ENCODE data around the gene DNAH7. TPM values are rescaled to one million over a fixed set of nuclear protein-coding genes. Genes with fewer than 3 reads are reported as not detected.

DNAH7 gene
- total RNA-seq, 1 experiment from 2014 or later: 0.14 TPM

- in situ Hi-C loops (cut with HindIII; ENCODE audit: low pct_unique_long_range_greater_than_20kb, low sequenced_read_pairs): no loop called here
- DNase-seq (ENCODE audit: low read depth): no peak
Measured at GRCh38 chr2:196086517-196087368, 18.1 kb upstream of the DNAH7 start.

GRCh38 chr2:196083601-196084000, 15.0 kb upstream of the DNAH7 start:
- in situ Hi-C loops (cut with HindIII; ENCODE audit: low pct_unique_long_range_greater_than_20kb, low sequenced_read_pairs): no loop called here
- no peak for DNase-seq (ENCODE audit: low read depth)

- no peak for DNase-seq (ENCODE audit: low read depth)
- in situ Hi-C loops (cut with HindIII; ENCODE audit: low pct_unique_long_range_greater_than_20kb, low sequenced_read_pairs): no loop called here
Measured at GRCh38 chr2:196080526-196080925, 11.9 kb upstream of the DNAH7 start.

DNA sequence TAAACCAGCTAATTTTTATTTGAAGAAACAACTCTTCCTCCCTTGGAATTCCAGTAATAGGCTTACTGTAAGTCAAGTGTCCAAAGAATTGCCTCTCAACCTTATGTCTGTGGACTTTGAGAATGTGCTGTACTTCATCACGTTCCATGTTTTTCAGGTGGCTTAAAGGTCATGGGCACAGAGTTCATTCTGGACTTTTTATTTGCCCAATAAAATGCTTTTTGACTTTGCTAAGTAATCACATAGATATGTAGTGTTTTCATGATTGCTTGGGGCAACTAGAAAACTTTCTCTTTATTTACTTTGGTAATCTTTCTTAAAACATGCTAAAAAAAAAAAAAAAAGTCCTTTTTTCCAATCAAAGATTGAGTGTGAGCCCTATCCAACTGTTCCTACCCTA, 10.4 kb upstream of the DNAH7 start:
- no peak for DNase-seq (ENCODE audit: low read depth)

DNA sequence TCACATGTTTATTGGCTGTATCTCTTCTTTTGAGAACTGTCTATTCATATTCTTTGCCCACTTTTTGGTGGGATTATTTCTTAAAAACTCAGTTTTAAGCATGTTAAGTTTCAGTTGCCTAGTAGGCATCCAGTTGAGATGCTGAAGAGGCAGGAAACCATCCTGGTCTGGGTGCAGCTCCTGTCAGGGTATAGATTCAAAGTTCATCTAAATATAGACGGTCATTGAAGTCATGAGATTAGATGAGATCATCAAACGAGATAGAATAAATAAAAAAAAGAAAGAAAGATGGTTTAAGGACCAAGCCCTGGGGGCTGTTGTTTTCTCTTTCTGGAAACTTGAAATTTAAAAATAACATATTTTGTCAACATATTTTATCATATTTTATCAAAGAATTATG, 9.2 kb upstream of the DNAH7 start:
- DNase-seq (ENCODE audit: low read depth): no peak
- in situ Hi-C loops (cut with HindIII; ENCODE audit: low pct_unique_long_range_greater_than_20kb, low sequenced_read_pairs): loop anchor here (10.0 kb wide), 1 partner anchor 217 kb away; no protein-coding TSS in a partner anchor

More for the DNA sequence above, 10.4 kb upstream of the DNAH7 start:
- in situ Hi-C loops (cut with HindIII; ENCODE audit: low pct_unique_long_range_greater_than_20kb, low sequenced_read_pairs): loop anchor here (10.0 kb wide), 1 partner anchor 216 kb away; no protein-coding TSS in a partner anchor

DNA sequence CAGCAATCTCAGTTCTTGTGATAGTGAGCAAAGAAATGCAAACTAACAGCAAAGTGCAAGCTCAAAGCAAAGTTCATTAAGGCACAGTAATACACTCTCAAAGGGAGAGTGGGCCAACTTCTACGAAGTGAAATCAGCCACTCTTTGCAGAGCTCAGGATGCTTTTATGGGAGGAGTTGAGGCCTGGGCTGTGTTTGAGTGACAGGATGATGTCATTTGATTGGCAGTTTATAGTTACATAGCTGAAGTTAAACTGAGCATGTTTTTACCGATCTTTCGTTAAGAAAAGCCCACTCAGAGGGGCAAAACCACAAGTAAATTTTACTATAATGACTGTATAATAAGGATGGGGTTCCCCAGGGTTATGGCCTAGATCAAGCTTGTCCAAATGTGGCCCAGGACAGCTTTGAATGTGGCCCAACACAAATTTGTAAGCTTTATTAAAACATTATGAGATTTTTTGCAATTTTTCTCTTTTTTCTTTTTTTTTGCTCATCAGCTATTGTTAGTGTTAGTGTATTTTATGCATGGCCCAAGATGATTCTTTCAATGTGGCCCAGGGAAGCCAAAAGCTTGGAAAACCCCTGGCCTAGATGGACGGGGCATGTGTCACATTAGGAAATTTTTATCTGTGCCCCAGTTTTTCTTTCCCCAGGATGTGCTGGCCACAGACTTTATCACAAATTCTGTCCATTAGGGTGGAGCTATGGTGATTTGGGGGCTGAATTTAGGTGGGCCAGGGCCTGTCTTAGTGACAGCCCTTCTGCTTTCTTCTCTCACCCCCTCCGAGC, 8.3 kb upstream of the DNAH7 start:
- DNase-seq (ENCODE audit: low read depth): no peak
- in situ Hi-C loops (cut with HindIII; ENCODE audit: low pct_unique_long_range_greater_than_20kb, low sequenced_read_pairs): loop anchor here (10.0 kb wide), 1 partner anchor 218 kb away; no protein-coding TSS in a partner anchor

GRCh38 chr2:196075196-196075595, 6.6 kb upstream of the DNAH7 start:
- no peak for DNase-seq (ENCODE audit: low read depth)
- in situ Hi-C loops (cut with HindIII; ENCODE audit: low pct_unique_long_range_greater_than_20kb, low sequenced_read_pairs): loop anchor here (10.0 kb wide), 1 partner anchor 220 kb away; no protein-coding TSS in a partner anchor

DNA sequence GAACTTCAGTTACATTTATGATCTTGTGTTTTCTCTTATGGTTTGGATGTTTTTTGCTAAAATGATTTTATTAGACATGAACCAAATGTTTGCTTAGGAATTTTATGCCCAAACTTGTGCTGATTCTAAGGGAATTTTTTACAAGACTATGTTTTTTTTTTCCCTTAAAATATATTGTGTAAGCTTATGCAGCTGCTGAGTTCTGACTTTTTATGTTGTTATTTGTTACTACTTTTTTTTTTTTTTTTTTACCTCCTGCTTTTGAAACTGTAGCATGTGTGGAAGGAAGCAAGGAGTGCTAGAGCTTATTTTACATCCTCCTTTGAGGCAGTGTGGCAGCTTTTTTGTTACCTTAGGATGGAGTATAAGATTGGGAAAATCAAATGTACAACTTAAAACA, 6.0 kb upstream of the DNAH7 start:
- in situ Hi-C loops (cut with HindIII; ENCODE audit: low pct_unique_long_range_greater_than_20kb, low sequenced_read_pairs): loop anchor here (10.0 kb wide), 1 partner anchor 220 kb away; no protein-coding TSS in a partner anchor
- no peak for DNase-seq (ENCODE audit: low read depth)

GRCh38 chr2:196073521-196073920, 4.9 kb upstream of the DNAH7 start:
- DNase-seq (ENCODE audit: low read depth): no peak
- in situ Hi-C loops (cut with HindIII; ENCODE audit: low pct_unique_long_range_greater_than_20kb, low sequenced_read_pairs): loop anchor here (10.0 kb wide), 1 partner anchor 221 kb away; no protein-coding TSS in a partner anchor

DNA sequence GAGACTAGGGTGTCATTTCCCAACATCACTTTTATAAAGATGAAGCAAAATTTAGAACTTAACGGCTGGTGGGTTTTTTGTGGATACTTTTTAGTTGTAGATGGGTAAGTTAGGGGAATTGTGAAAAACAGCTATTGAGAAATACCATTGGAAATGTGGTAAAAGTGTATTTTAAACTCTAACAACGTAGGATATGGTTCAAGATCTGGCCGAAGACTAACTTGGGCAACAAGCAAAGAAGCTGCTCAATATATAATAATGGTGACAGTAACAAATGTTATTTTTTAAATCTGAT, 1.6 kb downstream of the DNAH7 start:
- no peak for DNase-seq (ENCODE audit: low read depth)
- in situ Hi-C loops (cut with HindIII; ENCODE audit: low pct_unique_long_range_greater_than_20kb, low sequenced_read_pairs): no loop called here

- peak; percentile 39 for DNase-seq (ENCODE audit: low read depth)
- in situ Hi-C loops (cut with HindIII; ENCODE audit: low pct_unique_long_range_greater_than_20kb, low sequenced_read_pairs): no loop called here
Measured at GRCh38 chr2:196066291-196067087, 2.1 kb downstream of the DNAH7 start.

GRCh38 chr2:196063773-196064172, 4.9 kb downstream of the DNAH7 start:
- in situ Hi-C loops (cut with HindIII; ENCODE audit: low pct_unique_long_range_greater_than_20kb, low sequenced_read_pairs): no loop called here
- DNase-seq (ENCODE audit: low read depth): no peak

DNA sequence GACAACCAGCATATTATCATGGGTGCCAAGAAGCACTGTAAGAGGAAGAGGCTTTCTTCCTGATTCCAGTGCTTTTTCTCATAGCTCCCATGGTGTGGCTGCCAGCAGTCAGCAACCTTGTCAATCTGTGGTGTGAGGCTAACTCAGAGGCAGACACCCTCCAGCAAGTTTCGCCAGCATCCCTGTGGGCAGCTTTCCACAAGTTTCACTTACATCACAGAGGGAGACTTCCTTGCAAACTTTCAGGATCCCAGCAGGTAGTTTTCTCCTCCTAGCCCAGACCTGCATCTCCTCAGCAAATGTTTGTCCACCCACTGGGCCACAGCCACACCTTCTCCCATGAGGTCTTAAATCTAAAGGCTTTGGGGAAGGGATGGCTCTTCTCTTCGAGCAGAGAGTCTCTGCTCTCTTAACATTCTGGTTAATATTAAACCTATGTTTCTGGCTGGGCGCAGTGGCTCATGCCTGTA, 9.1 kb downstream of the DNAH7 start:
- in situ Hi-C loops (cut with HindIII; ENCODE audit: low pct_unique_long_range_greater_than_20kb, low sequenced_read_pairs): no loop called here

GRCh38 chr2:196054631-196055030, 14.0 kb downstream of the DNAH7 start:
- DNase-seq (ENCODE audit: low read depth): no peak
- in situ Hi-C loops (cut with HindIII; ENCODE audit: low pct_unique_long_range_greater_than_20kb, low sequenced_read_pairs): no loop called here

More for the DNA sequence above, 9.1 kb downstream of the DNAH7 start:
- peak; percentile 11 for DNase-seq (ENCODE audit: low read depth)

DNA sequence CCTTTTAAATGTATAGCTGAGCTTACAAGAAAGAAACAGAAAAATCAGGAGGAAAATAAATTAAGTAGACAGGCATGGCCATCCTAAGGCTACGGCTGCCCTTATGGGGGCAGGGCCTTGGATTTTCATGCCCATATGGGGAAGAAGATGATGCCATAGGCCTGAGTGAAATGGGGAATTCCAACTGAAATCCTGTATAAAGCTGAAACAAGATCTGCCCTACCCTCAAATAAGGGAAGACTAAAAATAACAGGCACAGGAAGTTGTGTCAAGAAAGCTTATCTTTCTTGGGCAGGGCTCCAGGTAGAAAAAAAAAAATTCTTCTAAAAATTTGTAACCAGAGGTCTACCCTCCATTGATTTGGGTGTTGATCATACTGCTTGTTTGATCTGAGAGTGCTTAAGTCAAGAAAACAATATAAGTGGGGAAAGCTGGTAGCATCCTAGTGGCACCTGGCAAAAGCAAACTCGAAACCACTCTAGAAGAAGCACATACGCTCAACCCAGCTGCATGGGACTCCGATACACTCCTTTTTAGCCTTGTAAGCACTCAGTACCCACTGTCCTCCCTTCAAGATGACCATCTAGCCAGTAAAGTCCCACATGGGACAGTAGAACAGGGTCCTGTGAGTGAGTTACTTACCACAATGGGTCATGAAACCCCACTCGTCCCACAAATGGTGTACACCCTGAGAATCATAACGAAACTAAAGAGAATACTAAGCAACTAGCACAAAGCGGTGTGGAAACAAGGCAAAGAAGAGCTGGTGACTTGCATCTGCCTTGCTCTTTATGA, 22.3 kb downstream of the DNAH7 start:
- in situ Hi-C loops (cut with HindIII; ENCODE audit: low pct_unique_long_range_greater_than_20kb, low sequenced_read_pairs): no loop called here

DNA sequence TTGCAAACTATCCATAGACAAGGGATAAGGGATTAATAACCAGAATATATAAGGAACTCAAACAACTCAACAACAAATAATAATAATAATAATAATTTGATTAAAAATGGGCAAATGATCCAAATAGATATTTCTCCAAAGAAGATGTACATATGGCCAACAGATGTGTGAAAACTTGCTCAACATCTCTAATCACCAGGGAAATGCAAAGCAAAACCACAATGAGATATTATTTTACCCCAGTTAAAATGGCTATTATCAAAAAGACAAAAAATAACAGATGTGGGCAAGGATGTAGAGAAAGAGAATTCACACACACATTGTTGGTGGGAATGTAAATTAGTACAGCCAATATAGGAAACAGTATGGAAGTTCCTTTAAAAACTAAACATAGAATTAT, 26.9 kb downstream of the DNAH7 start:
- DNase-seq (ENCODE audit: low read depth): no peak
- in situ Hi-C loops (cut with HindIII; ENCODE audit: low pct_unique_long_range_greater_than_20kb, low sequenced_read_pairs): no loop called here

More for the DNA sequence above, 22.3 kb downstream of the DNAH7 start:
- no peak for DNase-seq (ENCODE audit: low read depth)

GRCh38 chr2:196040218-196040617, 28.4 kb downstream of the DNAH7 start:
- no peak for DNase-seq (ENCODE audit: low read depth)
- in situ Hi-C loops (cut with HindIII; ENCODE audit: low pct_unique_long_range_greater_than_20kb, low sequenced_read_pairs): no loop called here

- in situ Hi-C loops (cut with HindIII; ENCODE audit: low pct_unique_long_range_greater_than_20kb, low sequenced_read_pairs): no loop called here
- DNase-seq (ENCODE audit: low read depth): no peak
Measured at GRCh38 chr2:196036442-196036841, 32.2 kb downstream of the DNAH7 start.

Data from Caki2 (cell line).